HUDEP-2 (cell line): ENCODE results near the gene LUM.

ENCODE experiments used
- DNase-seq, 76 experiments: peaks; one replicate each; lab custom pipeline; 2025; ENCODE audit not compliant: unreplicated experiment in 76 of 76; lab: John Stamatoyannopoulos, UW

Gene LUM

GRCh38 chr12:91111366-91112325 is at the start of gene LUM:
TSS of gene LUM (minus strand) at chr12:91111494. CDS start at chr12:91108979, 2,515 bp downstream.
- no peak for DNase-seq

GRCh38 chr12:91161009-91161408 is 49.7 kb upstream of the LUM start:
- no peak for DNase-seq

GRCh38 chr12:91155990-91156389 is 44.7 kb upstream of the LUM start:
- no peak for DNase-seq

GRCh38 chr12:91154131-91154530 is 42.8 kb upstream of the LUM start:
- DNase-seq = no peak

GRCh38 chr12:91144053-91144452 is 32.8 kb upstream of the LUM start:
- no peak for DNase-seq

GRCh38 chr12:91143206-91143605 is 31.9 kb upstream of the LUM start:
- no peak for DNase-seq

- no peak for DNase-seq
These were observed 30.9 kb upstream of the LUM start for GRCh38 chr12:91142221-91142631.

- DNase-seq = no peak
These were observed 29.0 kb upstream of the LUM start for GRCh38 chr12:91140026-91140931.

- DNase-seq = no peak
These were observed 28.0 kb upstream of the LUM start for GRCh38 chr12:91139286-91139685.

GRCh38 chr12:91138337-91138920 is 27.1 kb upstream of the LUM start:
- no peak for DNase-seq

- no peak for DNase-seq
These were observed 22.6 kb upstream of the LUM start for GRCh38 chr12:91133871-91134270.

- no peak for DNase-seq
These were observed 18.5 kb upstream of the LUM start for GRCh38 chr12:91129662-91130362.

GRCh38 chr12:91127751-91128150 is 16.5 kb upstream of the LUM start:
- no peak for DNase-seq

GRCh38 chr12:91127306-91127705 is 16.0 kb upstream of the LUM start:
- DNase-seq = no peak

GRCh38 chr12:91126516-91126915 is 15.2 kb upstream of the LUM start:
- DNase-seq = no peak

- DNase-seq = no peak
These were observed 12.1 kb upstream of the LUM start for GRCh38 chr12:91123236-91123916.

GRCh38 chr12:91120781-91121180 is 9.5 kb upstream of the LUM start:
- DNase-seq = no peak

- no peak for DNase-seq
These were observed 7.8 kb upstream of the LUM start for GRCh38 chr12:91119089-91119488.

- DNase-seq = no peak
These were observed 2.3 kb upstream of the LUM start for GRCh38 chr12:91113621-91114020.
